ENCODE results near the gene BRS3. TPM values are rescaled to one million over a fixed set of nuclear protein-coding genes. Genes with fewer than 3 reads are reported as not detected.

BRS3 gene
- total RNA-seq, 2 donors from 2014 or later, result not detected

Other genes with a start within 250 kb of the BRS3 start
- 1 to 10 TPM; 1.4 to 4.1 TPM for gene MAP7D3, start 236.5 kb upstream of the BRS3 start, total RNA-seq
- under 1 TPM; 0.03 to 0.17 TPM for gene ADGRG4, start 187.0 kb upstream of the BRS3 start, total RNA-seq
- gene HTATSF1, start 9.6 kb downstream of the BRS3 start, total RNA-seq, result 10 to 100 TPM; 30.4 to 35.3 TPM
- not detected for gene VGLL1, start 44.3 kb downstream of the BRS3 start, total RNA-seq
- under 1 TPM; 0.24 to 0.75 TPM for gene CD40LG, start 160.2 kb downstream of the BRS3 start, total RNA-seq